CD14-positive monocyte (primary cell): ENCODE measurements around the gene EPN1. TPM values are rescaled to one million over a fixed set of nuclear protein-coding genes. Genes with fewer than 3 reads are reported as not detected.
"Not testable (repeated sequence)": the region's sequence is repeated elsewhere in the genome, so short reads cannot be mapped to it uniquely, and the experiment has no call there.

Source experiments
- DNase-seq, 3 donors: peaks; one replicate each; pipeline ENCODE4 v3.0.0-alpha.2; 2011 to 2022
- H2AFZ ChIP-seq: 2 replicates; pipeline ENCODE4 v1.6.0; 2012; ENCODE audit warnings: mild to moderate bottlenecking, low read depth, low read length, inconsistent platforms; ENCODE audit not compliant: insufficient read depth, poor library complexity, severe bottlenecking
- H3K27ac ChIP-seq, 2 donors: 1 replicate in 1 of 2; 2 replicates in 1 of 2; pipeline ENCODE4 v1.5.1; 2012 to 2013; ENCODE audit warnings: low read length in 2 of 2, control low read depth in 1 of 2, inconsistent platforms in 1 of 2, low read depth in 1 of 2, mild to moderate bottlenecking in 1 of 2
- H3K27me3 ChIP-seq, 2 donors: one replicate each; pipeline versions ENCODE4 v1.6.0 to v1.6.1; 2011 to 2013; ENCODE audit warnings: low read length in 2 of 2; ENCODE audit not compliant: control insufficient read depth in 2 of 2, insufficient read depth in 2 of 2
- H3K36me3 ChIP-seq, 2 donors: replicated peaks in 1 of 2; 1 replicate in 1 of 2; 2 replicates in 1 of 2; pipeline versions ENCODE4 v1.5.1 to v1.6.1; 2012 to 2013; ENCODE audit warnings: low read length in 2 of 2, control low read depth in 1 of 2, inconsistent platforms in 1 of 2, mild to moderate bottlenecking in 1 of 2; ENCODE audit not compliant: insufficient read depth in 2 of 2, control insufficient read depth in 1 of 2
- H3K4me1 ChIP-seq, 2 donors: 1 replicate in 1 of 2; 2 replicates in 1 of 2; pipeline versions ENCODE4 v1.5.1 to v1.6.1; 2012 to 2013; ENCODE audit warnings: low read length in 2 of 2, control low read depth in 1 of 2, inconsistent platforms in 1 of 2, mild to moderate bottlenecking in 1 of 2, moderate library complexity in 1 of 2; ENCODE audit not compliant: insufficient read depth in 2 of 2, control insufficient read depth in 1 of 2
- H3K4me2 ChIP-seq: replicated peaks from 2 replicates; pipeline ENCODE3; 2012; ENCODE audit warnings: low read length, moderate library complexity, mild to moderate bottlenecking; ENCODE audit not compliant: poor library complexity, severe bottlenecking; ENCODE audit errors: extremely low read depth
- H3K4me3 ChIP-seq, 3 experiments: fragments of 200-600 bp in 1 of 3; sonication (generic) in 1 of 3; replicated peaks in 1 of 3; 1 replicate in 2 of 3; 2 replicates in 1 of 3; pipeline ENCODE4 v1.5.1; 2011 to 2013; ENCODE audit warnings: low read length in 3 of 3, mild to moderate bottlenecking in 3 of 3, control low read depth in 2 of 3, low read depth in 2 of 3, inconsistent platforms in 1 of 3, moderate library complexity in 1 of 3
- H3K79me2 ChIP-seq: 2 replicates; pipeline ENCODE4 v1.6.0; 2012; ENCODE audit warnings: mild to moderate bottlenecking, control low read depth, inconsistent platforms, low read length, moderate library complexity; ENCODE audit not compliant: insufficient read depth
- H3K9ac ChIP-seq: 2 replicates; pipeline ENCODE4 v1.6.0; 2017; ENCODE audit warnings: low read length, mild to moderate bottlenecking; ENCODE audit not compliant: insufficient read depth, poor library complexity, severe bottlenecking
- H3K9me3 ChIP-seq, 2 donors: replicated peaks in 1 of 2; 1 replicate in 1 of 2; 2 replicates in 1 of 2; pipeline versions ENCODE4 v1.5.1 to v1.6.1; 2012 to 2013; ENCODE audit warnings: low read length in 2 of 2, control low read depth in 1 of 2; ENCODE audit not compliant: control insufficient read depth in 1 of 2, insufficient read depth in 1 of 2
- H4K20me1 ChIP-seq: 2 replicates; pipeline ENCODE4 v1.6.0; 2012; ENCODE audit warnings: mild to moderate bottlenecking, low read length, control low read depth, moderate library complexity; ENCODE audit not compliant: insufficient read depth
- H3K27ac Mint-ChIP-seq, 7 donors: one replicate each; pipeline ENCODE4 v1.8.0; 2020; ENCODE audit warnings: mild to moderate bottlenecking in 7 of 7, mixed read lengths in 7 of 7, moderate library complexity in 6 of 7, inconsistent platforms in 2 of 7
- H3K27me3 Mint-ChIP-seq, 3 donors: one replicate each; pipeline ENCODE4 v1.8.0; 2021 to 2022; ENCODE audit warnings: low read depth in 3 of 3, mild to moderate bottlenecking in 3 of 3, mixed read lengths in 3 of 3, moderate library complexity in 3 of 3, inconsistent platforms in 1 of 3
- H3K36me3 Mint-ChIP-seq, 2 donors: one replicate each; pipeline ENCODE4 v1.8.0; 2020; ENCODE audit warnings: mixed read lengths in 2 of 2, inconsistent platforms in 1 of 2, mild to moderate bottlenecking in 1 of 2
- H3K4me1 Mint-ChIP-seq: one replicate; pipeline ENCODE4 v1.8.0; 2020; ENCODE audit warnings: mild to moderate bottlenecking, mixed read lengths
- H3K4me3 Mint-ChIP-seq, 2 donors: one replicate each; pipeline ENCODE4 v1.8.0; 2020; ENCODE audit warnings: mild to moderate bottlenecking in 2 of 2, mixed read lengths in 2 of 2, moderate library complexity in 1 of 2
- H3K9me3 Mint-ChIP-seq, 7 donors: one replicate each; pipeline ENCODE4 v1.8.0; 2020 to 2022; ENCODE audit warnings: mixed read lengths in 7 of 7, mild to moderate bottlenecking in 6 of 7, moderate library complexity in 6 of 7, inconsistent platforms in 2 of 7
- WGBS: methylation state at CpG from one replicate; pipeline ENCODE4 v1.1.5; 2013; ENCODE audit warnings: missing lambda C conversion rate; ENCODE audit not compliant: insufficient coverage; 5-methylcytosine and 5-hydroxymethylcytosine counted together
- intact Hi-C, 2 donors: fragments of 100-400 bp; cut with micrococcal nuclease; formaldehyde crosslinking; loops; one replicate each; pipeline versions ENCODE4 v1.15.0 to v1.15.1; 2023
- polyA plus RNA-seq, 3 donors: library from polyadenylated mRNA; depleted of rRNA in 1 of 3; unstranded in 2 of 3; stranded (reverse) in 1 of 3; fragments of 300-500 nt in 2 of 3; fragments of >200 nt in 1 of 3; fragmentation: Illumina TruSeq in 2 of 3; gene quantifications; 1 replicate in 2 of 3; 2 replicates in 1 of 3; pipeline ENCODE4 v1.2.3, GENCODE V29; 2012 to 2021
- TF ChIP-seq, protein P1 (sequence below): fragments of 200-600 bp; IDR thresholded peaks from one replicate; pipeline ENCODE4 v1.8.0; 2022; ENCODE audit warnings: antibody characterized with exemption, mild to moderate bottlenecking

EPN1 gene
- polyA plus RNA-seq, 3 donors = 18.7 to 75.2 (median 19.2) TPM

DNA sequence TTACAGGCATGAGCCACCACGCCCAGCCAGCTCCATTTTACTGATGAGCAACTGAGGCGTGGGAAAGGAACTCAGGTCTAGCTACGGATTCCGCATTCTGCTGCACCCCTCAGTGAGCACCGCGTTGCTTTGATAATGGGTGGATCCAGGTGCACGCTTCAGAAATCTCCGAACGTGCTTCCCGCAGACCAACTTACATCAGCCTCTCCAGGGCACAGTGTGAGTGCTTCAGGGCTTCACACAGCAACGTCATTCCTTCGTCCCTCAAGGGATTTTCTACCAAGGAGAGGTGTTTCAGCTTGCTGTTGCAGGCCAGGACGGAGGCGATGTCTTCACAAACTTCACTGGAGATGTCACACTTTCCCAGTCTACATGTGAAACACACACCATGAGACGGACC lies 41.5 kb downstream of the EPN1 start:
- H3K4me1 Mint-ChIP-seq = no peaks in the 10 kb centered on the region
- H3K36me3 Mint-ChIP-seq = no peaks in the 10 kb centered on the region
- H3K9me3 ChIP-seq = peaks cover 23 to 24% of the 10 kb centered on the region in 2 donors
- TF ChIP-seq, protein P1, sequence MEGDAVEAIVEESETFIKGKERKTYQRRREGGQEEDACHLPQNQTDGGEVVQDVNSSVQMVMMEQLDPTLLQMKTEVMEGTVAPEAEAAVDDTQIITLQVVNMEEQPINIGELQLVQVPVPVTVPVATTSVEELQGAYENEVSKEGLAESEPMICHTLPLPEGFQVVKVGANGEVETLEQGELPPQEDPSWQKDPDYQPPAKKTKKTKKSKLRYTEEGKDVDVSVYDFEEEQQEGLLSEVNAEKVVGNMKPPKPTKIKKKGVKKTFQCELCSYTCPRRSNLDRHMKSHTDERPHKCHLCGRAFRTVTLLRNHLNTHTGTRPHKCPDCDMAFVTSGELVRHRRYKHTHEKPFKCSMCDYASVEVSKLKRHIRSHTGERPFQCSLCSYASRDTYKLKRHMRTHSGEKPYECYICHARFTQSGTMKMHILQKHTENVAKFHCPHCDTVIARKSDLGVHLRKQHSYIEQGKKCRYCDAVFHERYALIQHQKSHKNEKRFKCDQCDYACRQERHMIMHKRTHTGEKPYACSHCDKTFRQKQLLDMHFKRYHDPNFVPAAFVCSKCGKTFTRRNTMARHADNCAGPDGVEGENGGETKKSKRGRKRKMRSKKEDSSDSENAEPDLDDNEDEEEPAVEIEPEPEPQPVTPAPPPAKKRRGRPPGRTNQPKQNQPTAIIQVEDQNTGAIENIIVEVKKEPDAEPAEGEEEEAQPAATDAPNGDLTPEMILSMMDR = no peak
- no peaks in the 10 kb centered on the region for H3K27me3 ChIP-seq
- H3K27ac ChIP-seq = no peak overlapping the region
- no peak for DNase-seq
- peak overlapping the region in 1 of 7 donors; percentile 60 for H3K27ac Mint-ChIP-seq
- H2AFZ ChIP-seq = no peak overlapping the region
- 91% methylated on average over 15 of the region's 15 CpGs for WGBS
- H3K4me2 ChIP-seq = no peak overlapping the region
- H4K20me1 ChIP-seq = no peaks in the 10 kb centered on the region
- peaks cover 7 to 10% (median 7%) of the 10 kb centered on the region in 3 donors for H3K27me3 Mint-ChIP-seq
- intact Hi-C loops = no loop called here
- no peaks in the 10 kb centered on the region for H3K36me3 ChIP-seq
- H3K9ac ChIP-seq = no peak overlapping the region
- peaks cover 19 to 51% (median 39%) of the 10 kb centered on the region in 7 donors for H3K9me3 Mint-ChIP-seq
- H3K79me2 ChIP-seq = no peaks in the 10 kb centered on the region
- H3K4me3 ChIP-seq = no peak overlapping the region
- no peak overlapping the region for H3K4me3 Mint-ChIP-seq
- H3K4me1 ChIP-seq = no peaks in the 10 kb centered on the region

- Histone ChIP-seq H3K36me3 (no peaks in the 10 kb centered on the region), H3K4me1 (no peaks in the 10 kb centered on the region), H3K9me3 (peaks cover 28 to 30% of the 10 kb centered on the region in 2 donors), H3K27me3 (no peaks in the 10 kb centered on the region), H4K20me1 (no peaks in the 10 kb centered on the region), H3K4me3 (no peak overlapping the region), H3K27ac (no peak overlapping the region), H3K9ac (no peak overlapping the region), H3K4me2 (no peak overlapping the region), H3K79me2 (no peaks in the 10 kb centered on the region), H2AFZ (no peak overlapping the region)
- Mint-ChIP-seq H3K4me1 (no peaks in the 10 kb centered on the region), H3K9me3 (peaks cover 23 to 58% (median 44%) of the 10 kb centered on the region in 7 donors), H3K36me3 (no peaks in the 10 kb centered on the region), H3K4me3 (no peak overlapping the region), H3K27me3 (peaks cover 3 to 11% (median 4%) of the 10 kb centered on the region in 3 donors), H3K27ac (no peak overlapping the region)
- intact Hi-C loops = no loop called here
- WGBS = 76% methylated on average over 5 of the region's 11 CpGs
- TF ChIP-seq, protein P1 = no peak
- no peak for DNase-seq
Observed at GRCh38 chr19:55717251-55717650, 42.2 kb downstream of the EPN1 start.

DNA sequence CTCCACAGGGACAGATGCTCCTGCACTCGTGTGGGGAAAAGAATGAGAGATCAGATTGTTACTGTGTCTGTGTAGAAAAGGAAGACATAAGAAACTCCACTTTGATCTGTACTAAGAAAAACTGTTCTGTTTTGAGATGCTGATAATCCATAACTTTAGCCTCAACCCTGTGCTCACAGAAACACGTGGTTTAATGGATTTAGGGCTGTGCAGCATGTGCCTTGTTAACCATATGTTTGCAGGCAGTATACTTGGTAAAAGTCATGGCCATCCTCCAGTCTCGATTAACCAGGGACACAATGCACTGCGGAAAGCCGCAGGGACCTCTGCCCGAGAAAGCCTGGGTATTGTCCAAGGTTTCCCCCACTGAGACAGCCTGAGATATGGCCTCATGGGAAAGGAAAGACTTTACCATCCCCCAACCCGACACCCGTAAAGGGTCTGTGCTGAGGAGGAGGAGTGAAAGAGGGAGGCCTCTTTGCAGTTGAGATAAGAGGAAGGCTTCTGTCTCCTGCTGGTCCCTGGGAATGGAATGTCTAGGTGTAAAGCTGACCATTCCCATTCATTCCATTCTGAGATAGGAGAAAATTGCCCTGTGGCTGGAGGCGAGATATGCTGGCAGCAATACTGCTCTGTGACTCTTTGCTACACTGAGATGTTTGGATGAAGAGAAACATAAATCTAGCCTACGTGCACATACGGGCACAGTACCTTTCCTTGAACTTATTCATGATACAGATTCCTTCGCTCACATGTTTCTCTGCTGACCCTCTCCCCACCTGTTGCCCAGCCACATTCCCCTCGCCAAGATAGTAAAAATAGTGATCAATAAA lies 43.1 kb downstream of the EPN1 start:
- H4K20me1 ChIP-seq, DNase-seq, H3K4me1 ChIP-seq, H3K27ac Mint-ChIP-seq, H3K36me3 ChIP-seq, H3K79me2 ChIP-seq, H2AFZ ChIP-seq, H3K4me3 Mint-ChIP-seq, H3K36me3 Mint-ChIP-seq, H3K27ac ChIP-seq, H3K27me3 ChIP-seq, H3K9ac ChIP-seq, intact Hi-C loops, H3K4me3 ChIP-seq, H3K4me1 Mint-ChIP-seq, H3K4me2 ChIP-seq: not testable (repeated sequence)
- WGBS = 37% methylated on average over 3 of the region's 13 CpGs
- peaks cover 20 to 59% (median 44%) of the 10 kb centered on the region in 7 donors for H3K9me3 Mint-ChIP-seq
- peaks cover 3 to 11% (median 4%) of the 10 kb centered on the region in 3 donors for H3K27me3 Mint-ChIP-seq
- peaks cover 30 to 31% of the 10 kb centered on the region in 2 donors for H3K9me3 ChIP-seq
